Limb (tissue), 2 donors: ENCODE results near the gene IFNG.

Source experiments
- DNase-seq, 2 donors: peaks; one replicate each; pipeline ENCODE4 v3.0.0-alpha.2; 2016; ENCODE audit errors: extremely low spot score in 2 of 2

IFNG gene

GRCh38 chr12:68118096-68118755, 41.3 kb downstream of the IFNG start:
- no peak for DNase-seq

- DNase-seq: no peak
Observed at GRCh38 chr12:68117661-68118060, 41.9 kb downstream of the IFNG start.

- no peak for DNase-seq
Observed at GRCh38 chr12:68115281-68115680, 44.3 kb downstream of the IFNG start.

- DNase-seq: no peak
Observed at GRCh38 chr12:68114606-68115005, 44.9 kb downstream of the IFNG start.

GRCh38 chr12:68113644-68114043, 45.9 kb downstream of the IFNG start:
- DNase-seq: no peak

- no peak for DNase-seq
Observed at GRCh38 chr12:68111995-68112394, 47.5 kb downstream of the IFNG start.

- DNase-seq: no peak
Observed at GRCh38 chr12:68109444-68110217, 49.9 kb downstream of the IFNG start.

GRCh38 chr12:68109001-68109400, 50.5 kb downstream of the IFNG start:
- no peak for DNase-seq

- no peak for DNase-seq
Observed at GRCh38 chr12:68106660-68107059, 52.9 kb downstream of the IFNG start.

- no peak for DNase-seq
Observed at GRCh38 chr12:68106160-68106559, 53.4 kb downstream of the IFNG start.
